Measurements from ENCODE around the gene TMC6.

The TMC6 gene

GRCh38 chr17:78108726-78109488, 19.6 kb downstream of the TMC6 start:
- H3K27me3 ChIP-seq (ENCODE audit: insufficient read depth, low read length, poor library complexity, severe bottlenecking), result no peaks in the 10 kb centered on the region
- TF ChIP-seq CTCF (conservative IDR thresholded peaks at IDR 0.05; ENCODE audit: low read length), result no peak
- TF ChIP-seq EZH2phosphoT487 (IDR thresholded peaks at IDR 0.05; ENCODE audit: borderline replicate concordance), result no peak
- 0 out of 2 replicates have a peak, but pooled peaks cover 7% of the 10 kb centered on the region for H3F3A ChIP-seq (ENCODE audit: low read depth)
- no peaks in the 10 kb centered on the region for H3K9me2 ChIP-seq (replicated peaks; ENCODE audit: low read depth, low read length)
- peaks cover 10% of the 10 kb centered on the region for H4K20me1 ChIP-seq (ENCODE audit: insufficient read depth, low read length, poor library complexity, severe bottlenecking)
- H3K9me3 ChIP-seq (ENCODE audit: insufficient read depth, low read depth, low read length), result no peaks in the 10 kb centered on the region
- H3K4me3 ChIP-seq (ENCODE audit: low read length, poor library complexity, severe bottlenecking), result no peak overlapping the region
- H3K4me1 ChIP-seq (ENCODE audit: insufficient read depth, low read length, poor library complexity, severe bottlenecking), result peaks cover 4% of the 10 kb centered on the region
- peaks cover 34% of the 10 kb centered on the region; the same call in 1 of the 2 replicates for H3K36me3 ChIP-seq (ENCODE audit: insufficient read depth, low read length)
- H3K9ac ChIP-seq (ENCODE audit: low read depth, low read length, poor library complexity, severe bottlenecking), result no peak overlapping the region
- no peak overlapping the region for H3K4me2 ChIP-seq (ENCODE audit: low read depth, low read length, poor library complexity, severe bottlenecking)
- H3K79me2 ChIP-seq (ENCODE audit: insufficient read depth, low read length), result no peaks in the 10 kb centered on the region
- no peak overlapping the region for H2AFZ ChIP-seq (ENCODE audit: low read length)

DNA sequence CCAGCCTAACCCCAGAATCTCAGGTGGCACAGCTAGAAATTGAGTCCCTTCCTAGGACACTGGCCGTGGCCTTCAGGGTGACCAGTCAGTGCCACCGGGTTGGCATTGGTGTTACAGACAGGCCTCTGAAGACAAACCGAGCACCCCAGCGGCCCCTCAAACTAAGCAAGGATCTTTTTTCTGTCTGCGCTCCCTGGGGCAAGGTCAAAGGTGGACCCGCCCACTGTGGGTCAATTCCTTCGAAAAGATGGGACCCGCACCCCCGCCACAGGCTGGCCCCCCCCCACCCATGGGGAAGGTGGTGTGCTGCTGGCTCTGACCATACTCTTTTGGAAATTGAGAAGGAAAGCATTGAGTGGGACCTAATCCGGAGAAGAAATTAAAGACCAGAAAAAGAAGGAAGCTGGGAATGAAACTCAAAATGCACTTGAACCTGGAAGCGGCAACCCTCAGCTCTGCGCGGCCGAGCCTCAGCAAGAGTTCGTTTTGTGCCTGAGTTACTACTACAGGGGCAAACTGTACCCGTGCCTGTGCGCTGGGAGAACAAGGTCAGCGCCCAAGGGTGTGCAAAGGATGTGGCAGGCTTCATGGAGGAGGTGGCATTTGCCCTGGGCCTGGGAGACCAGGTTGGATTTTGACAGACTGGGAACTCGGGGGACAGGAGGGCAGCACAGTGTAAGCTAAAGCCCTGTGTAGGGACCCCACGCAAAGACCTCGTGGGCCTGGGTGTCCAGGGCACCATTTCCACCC, 20.4 kb downstream of the TMC6 start:
- TF ChIP-seq EZH2phosphoT487 (IDR thresholded peaks at IDR 0.05; ENCODE audit: borderline replicate concordance) (no peak), CTCF (conservative IDR thresholded peaks at IDR 0.05; ENCODE audit: low read length) (no peak)
- no peaks in the 10 kb centered on the region for H3K27me3 ChIP-seq (ENCODE audit: insufficient read depth, low read length, poor library complexity, severe bottlenecking)
- H3K4me1 ChIP-seq (ENCODE audit: insufficient read depth, low read length, poor library complexity, severe bottlenecking), result peaks cover 4% of the 10 kb centered on the region
- H3K9ac ChIP-seq (ENCODE audit: low read depth, low read length, poor library complexity, severe bottlenecking), result no peak overlapping the region
- H3K9me3 ChIP-seq (ENCODE audit: insufficient read depth, low read depth, low read length), result no peaks in the 10 kb centered on the region
- H4K20me1 ChIP-seq (ENCODE audit: insufficient read depth, low read length, poor library complexity, severe bottlenecking), result peaks cover 3% of the 10 kb centered on the region
- no peak overlapping the region for H2AFZ ChIP-seq (ENCODE audit: low read length)
- peaks cover 42% of the 10 kb centered on the region; the same call in 1 of the 2 replicates for H3K36me3 ChIP-seq (ENCODE audit: insufficient read depth, low read length)
- H3K4me3 ChIP-seq (ENCODE audit: low read length, poor library complexity, severe bottlenecking), result no peak overlapping the region
- H3K9me2 ChIP-seq (replicated peaks; ENCODE audit: low read depth, low read length), result no peaks in the 10 kb centered on the region
- no peak overlapping the region for H3K4me2 ChIP-seq (ENCODE audit: low read depth, low read length, poor library complexity, severe bottlenecking)
- H3K79me2 ChIP-seq (ENCODE audit: insufficient read depth, low read length), result no peaks in the 10 kb centered on the region
- H3F3A ChIP-seq (ENCODE audit: low read depth), result 0 out of 2 replicates have a peak, but pooled peaks cover 7% of the 10 kb centered on the region

GRCh38 chr17:78107457-78107856, 21.1 kb downstream of the TMC6 start:
- H3F3A ChIP-seq (ENCODE audit: low read depth), result 0 out of 2 replicates have a peak, but pooled peaks cover 7% of the 10 kb centered on the region
- no peaks in the 10 kb centered on the region for H3K27me3 ChIP-seq (ENCODE audit: insufficient read depth, low read length, poor library complexity, severe bottlenecking)
- H3K4me1 ChIP-seq (ENCODE audit: insufficient read depth, low read length, poor library complexity, severe bottlenecking), result no peaks in the 10 kb centered on the region
- H3K9ac ChIP-seq (ENCODE audit: low read depth, low read length, poor library complexity, severe bottlenecking), result no peak overlapping the region
- H3K4me3 ChIP-seq (ENCODE audit: low read length, poor library complexity, severe bottlenecking), result no peak overlapping the region
- peaks cover 49% of the 10 kb centered on the region; the same call in 1 of the 2 replicates for H3K36me3 ChIP-seq (ENCODE audit: insufficient read depth, low read length)
- no peaks in the 10 kb centered on the region for H3K9me3 ChIP-seq (ENCODE audit: insufficient read depth, low read depth, low read length)
- H3K79me2 ChIP-seq (ENCODE audit: insufficient read depth, low read length), result no peaks in the 10 kb centered on the region
- peaks cover 2% of the 10 kb centered on the region for H4K20me1 ChIP-seq (ENCODE audit: insufficient read depth, low read length, poor library complexity, severe bottlenecking)
- H2AFZ ChIP-seq (ENCODE audit: low read length), result no peak overlapping the region
- no peak for TF ChIP-seq EZH2phosphoT487 (IDR thresholded peaks at IDR 0.05; ENCODE audit: borderline replicate concordance)
- TF ChIP-seq CTCF (conservative IDR thresholded peaks at IDR 0.05; ENCODE audit: low read length), result no peak
- no peaks in the 10 kb centered on the region for H3K9me2 ChIP-seq (replicated peaks; ENCODE audit: low read depth, low read length)
- H3K4me2 ChIP-seq (ENCODE audit: low read depth, low read length, poor library complexity, severe bottlenecking), result no peak overlapping the region

All from Loucy (cell line).